GM10266 (cell line): ENCODE results near the gene UTS2R.

Experiments
- DNase-seq: peaks from one replicate; pipeline ENCODE4 v3.0.0; 2012; ENCODE audit errors: extremely low spot score
- CTCF ChIP-seq: IDR thresholded peaks from 2 replicates; pipeline ENCODE4 v1.5.1; 2012; ENCODE audit warnings: mild to moderate bottlenecking, low read depth; ENCODE audit not compliant: control insufficient read depth, insufficient read depth; ENCODE audit errors: missing control alignments

UTS2R gene

GRCh38 chr17:82330322-82331239, 41.0 kb upstream of the UTS2R start:
- no peak for DNase-seq
- TF ChIP-seq CTCF: no peak

- DNase-seq: no peak
- no peak for TF ChIP-seq CTCF
These were observed 40.1 kb upstream of the UTS2R start for GRCh38 chr17:82331345-82331939.

- no peak for TF ChIP-seq CTCF
- DNase-seq: peak; percentile 63
These were observed 38.8 kb upstream of the UTS2R start for GRCh38 chr17:82332669-82333278.

- TF ChIP-seq CTCF: no peak
- DNase-seq: no peak
These were observed 38.0 kb upstream of the UTS2R start, which contains the start of gene SECTM1 for GRCh38 chr17:82333279-82334171. Gene SECTM1 (minus strand): TSS chr17:82333766. CDS start chr17:82327240, 6,526 bp downstream.

DNA sequence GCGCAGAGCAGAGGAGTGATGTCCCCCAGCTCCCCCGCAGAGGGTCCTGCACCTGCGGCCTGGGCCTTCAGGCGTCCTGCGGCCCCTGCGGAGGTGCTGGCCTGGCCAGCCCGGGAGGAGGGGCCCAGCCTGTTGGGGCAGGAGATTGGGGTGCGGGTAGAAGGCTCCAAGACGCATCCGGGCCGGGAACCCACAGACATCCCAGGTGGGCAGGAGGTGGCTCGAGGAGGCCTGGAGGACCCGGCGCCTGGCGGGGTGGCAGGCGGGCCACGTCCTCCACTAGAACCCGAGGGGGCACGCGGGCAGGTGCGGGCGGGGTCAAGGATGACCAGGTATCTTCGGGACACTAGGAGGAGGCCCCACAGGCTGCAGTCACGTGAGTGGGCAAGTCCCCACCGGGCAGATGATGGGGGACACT, 37.4 kb upstream of the UTS2R start:
- TF ChIP-seq CTCF: no peak

GRCh38 chr17:82334622-82335394, 36.8 kb upstream of the UTS2R start:
- TF ChIP-seq CTCF: no peak
- DNase-seq: peak; percentile 69

More for the DNA sequence above, 37.4 kb upstream of the UTS2R start:
- DNase-seq: no peak
